Stromal cell of bone marrow (primary cell): ENCODE results near the gene KRTAP2-2.
A peak's percentile ranks its signal among the peaks of the same experiment; 100 is the strongest.
"Not testable (repeated sequence)": the region's sequence is repeated elsewhere in the genome, so short reads cannot be mapped to it uniquely, and the experiment has no call there.

Source experiments
- DNase-seq: peaks from one replicate; pipeline ENCODE4 v3.0.0-alpha.2; 2012; ENCODE audit warnings: low read depth

KRTAP2-2 gene

GRCh38 chr17:41055130-41055529 is at the start of gene KRTAP2-2:
KRTAP2-2 (minus strand) TSS chr17:41055230; CDS start chr17:41055211, 19 bp downstream.
- not testable (repeated sequence) for DNase-seq

GRCh38 chr17:41104386-41105038 is 49.5 kb upstream of the KRTAP2-2 start:
- peak; percentile 16 for DNase-seq

GRCh38 chr17:41103896-41104295 is 48.9 kb upstream of the KRTAP2-2 start:
- no peak for DNase-seq

- DNase-seq, result no peak
Measured at GRCh38 chr17:41101586-41102259, 46.7 kb upstream of the KRTAP2-2 start, which contains the start of gene KRTAP4-16. KRTAP4-16 (minus strand) TSS chr17:41102209; CDS start chr17:41102209, 0 bp downstream.

- DNase-seq, result peak; percentile 18
Measured at GRCh38 chr17:41099682-41100480, 44.9 kb upstream of the KRTAP2-2 start.

- DNase-seq, result no peak
Measured at GRCh38 chr17:41098481-41098880, 43.5 kb upstream of the KRTAP2-2 start.

- no peak for DNase-seq
Measured at GRCh38 chr17:41098042-41098441, 43.0 kb upstream of the KRTAP2-2 start, which contains the start of gene KRTAP4-8. KRTAP4-8 (minus strand) TSS chr17:41098142; CDS start chr17:41098084, 58 bp downstream.

- no peak for DNase-seq
Measured at GRCh38 chr17:41096055-41096454, 41.0 kb upstream of the KRTAP2-2 start.

- DNase-seq, result not testable (repeated sequence)
Measured at GRCh38 chr17:41088760-41089352, 33.8 kb upstream of the KRTAP2-2 start.

GRCh38 chr17:41084100-41084856 is 29.2 kb upstream of the KRTAP2-2 start, which contains the start of gene KRTAP4-7:
KRTAP4-7 (plus strand) TSS chr17:41084150; CDS start chr17:41084207, 57 bp downstream.
- not testable (repeated sequence) for DNase-seq

GRCh38 chr17:41083427-41083826 is 28.4 kb upstream of the KRTAP2-2 start:
- not testable (repeated sequence) for DNase-seq

- no peak for DNase-seq
Measured at GRCh38 chr17:41082626-41083025, 27.6 kb upstream of the KRTAP2-2 start.

- no peak for DNase-seq
Measured at GRCh38 chr17:41076788-41077187, 21.8 kb upstream of the KRTAP2-2 start.

- DNase-seq, result no peak
Measured at GRCh38 chr17:41073676-41074075, 18.6 kb upstream of the KRTAP2-2 start.

- no peak for DNase-seq
Measured at GRCh38 chr17:41071606-41072360, 16.8 kb upstream of the KRTAP2-2 start.

- DNase-seq, result no peak
Measured at GRCh38 chr17:41069031-41069430, 14.0 kb upstream of the KRTAP2-2 start.

GRCh38 chr17:41067281-41067680 is 12.3 kb upstream of the KRTAP2-2 start:
- no peak for DNase-seq

- DNase-seq, result peak; percentile 46
Measured at GRCh38 chr17:41065829-41066624, 11.0 kb upstream of the KRTAP2-2 start, which contains the start of gene KRTAP2-4. KRTAP2-4 (minus strand) TSS chr17:41065879; CDS start chr17:41065845, 34 bp downstream.

GRCh38 chr17:41065016-41065689 is 10.1 kb upstream of the KRTAP2-2 start:
- not testable (repeated sequence) for DNase-seq
